ENCODE measurements around the gene SEC23IP.

Gene SEC23IP

GRCh38 chr10:119947300-119947699, 54.8 kb downstream of the SEC23IP start:
- Histone ChIP-seq H3K36me3 (ENCODE audit: control insufficient read depth, insufficient read depth, low read length) (no peaks in the 10 kb centered on the region), H2AFZ (no peak overlapping the region), H3K4me1 (no peaks in the 10 kb centered on the region), H3K79me2 (no peaks in the 10 kb centered on the region), H3K9me3 (ENCODE audit: control insufficient read depth, low read length) (no peaks in the 10 kb centered on the region), H3K27ac (no peak overlapping the region), H3K4me3 (ENCODE audit: low read depth, low read length) (no peak overlapping the region), H3K9ac (no peak overlapping the region), H3K4me2 (ENCODE audit: low read length) (no peak overlapping the region), H3K27me3 (ENCODE audit: control insufficient read depth, insufficient read depth, low read length) (no peaks in the 10 kb centered on the region)
- no peak for TF ChIP-seq CTCF (IDR thresholded peaks at IDR 0.05)

GRCh38 chr10:119957451-119957850, 64.9 kb downstream of the SEC23IP start:
- Histone ChIP-seq H3K4me2 (ENCODE audit: low read length) (no peak overlapping the region), H3K36me3 (ENCODE audit: control insufficient read depth, insufficient read depth, low read length) (no peaks in the 10 kb centered on the region), H3K4me3 (ENCODE audit: low read depth, low read length) (no peak overlapping the region), H3K27ac (no peak overlapping the region), H3K9me3 (ENCODE audit: control insufficient read depth, low read length) (no peaks in the 10 kb centered on the region), H2AFZ (no peak overlapping the region), H3K4me1 (no peaks in the 10 kb centered on the region), H3K27me3 (ENCODE audit: control insufficient read depth, insufficient read depth, low read length) (no peaks in the 10 kb centered on the region), H3K79me2 (no peaks in the 10 kb centered on the region), H3K9ac (no peak overlapping the region)
- no peak for TF ChIP-seq CTCF (IDR thresholded peaks at IDR 0.05)

GRCh38 chr10:119962837-119963236, 70.3 kb downstream of the SEC23IP start:
- TF ChIP-seq CTCF (IDR thresholded peaks at IDR 0.05): no peak
- H3K9ac ChIP-seq: no peak overlapping the region
- no peaks in the 10 kb centered on the region for H3K36me3 ChIP-seq (ENCODE audit: control insufficient read depth, insufficient read depth, low read length)
- H3K4me1 ChIP-seq: no peaks in the 10 kb centered on the region
- H3K4me2 ChIP-seq (ENCODE audit: low read length): no peak overlapping the region
- H3K79me2 ChIP-seq: no peaks in the 10 kb centered on the region
- no peaks in the 10 kb centered on the region for H3K27me3 ChIP-seq (ENCODE audit: control insufficient read depth, insufficient read depth, low read length)
- no peak overlapping the region for H3K4me3 ChIP-seq (ENCODE audit: low read depth, low read length)
- H3K27ac ChIP-seq: no peak overlapping the region
- H2AFZ ChIP-seq: no peak overlapping the region
- no peaks in the 10 kb centered on the region for H3K9me3 ChIP-seq (ENCODE audit: control insufficient read depth, low read length)

GRCh38 chr10:119967066-119967465, 74.5 kb downstream of the SEC23IP start:
- no peaks in the 10 kb centered on the region for H3K36me3 ChIP-seq (ENCODE audit: control insufficient read depth, insufficient read depth, low read length)
- H3K79me2 ChIP-seq: no peaks in the 10 kb centered on the region
- no peaks in the 10 kb centered on the region for H3K4me1 ChIP-seq
- H3K4me3 ChIP-seq (ENCODE audit: low read depth, low read length): no peak overlapping the region
- no peaks in the 10 kb centered on the region for H3K27me3 ChIP-seq (ENCODE audit: control insufficient read depth, insufficient read depth, low read length)
- H2AFZ ChIP-seq: no peak overlapping the region
- H3K9me3 ChIP-seq (ENCODE audit: control insufficient read depth, low read length): no peaks in the 10 kb centered on the region
- no peak overlapping the region for H3K27ac ChIP-seq
- H3K4me2 ChIP-seq (ENCODE audit: low read length): no peak overlapping the region
- no peak overlapping the region for H3K9ac ChIP-seq
- no peak for TF ChIP-seq CTCF (IDR thresholded peaks at IDR 0.05)

- no peak overlapping the region for H3K4me2 ChIP-seq (ENCODE audit: low read length)
- no peak for TF ChIP-seq CTCF (IDR thresholded peaks at IDR 0.05)
- no peaks in the 10 kb centered on the region for H3K4me1 ChIP-seq
- H2AFZ ChIP-seq: no peak overlapping the region
- H3K27me3 ChIP-seq (ENCODE audit: control insufficient read depth, insufficient read depth, low read length): no peaks in the 10 kb centered on the region
- no peak overlapping the region for H3K9ac ChIP-seq
- H3K4me3 ChIP-seq (ENCODE audit: low read depth, low read length): no peak overlapping the region
- no peak overlapping the region for H3K27ac ChIP-seq
- H3K9me3 ChIP-seq (ENCODE audit: control insufficient read depth, low read length): no peaks in the 10 kb centered on the region
- H3K36me3 ChIP-seq (ENCODE audit: control insufficient read depth, insufficient read depth, low read length): no peaks in the 10 kb centered on the region
- H3K79me2 ChIP-seq: no peaks in the 10 kb centered on the region
Measured at GRCh38 chr10:119969609-119970008, 77.1 kb downstream of the SEC23IP start.
